Stimulated activated CD8-positive, alpha-beta memory T cell treated with anti-CD3 and anti-CD28 coated beads, Interleukin-15, amount 100 ng/mL, for 24 hours (primary cell): ENCODE measurements around the gene MYMX.

Experiments
- DNase-seq: peaks from one replicate; pipeline ENCODE4 v3.0.0-alpha.2; 2020; ENCODE audit warnings: low read depth

The MYMX gene

GRCh38 chr6:44232676-44233566, 16.2 kb downstream of the MYMX start:
- DNase-seq = no peak

DNA sequence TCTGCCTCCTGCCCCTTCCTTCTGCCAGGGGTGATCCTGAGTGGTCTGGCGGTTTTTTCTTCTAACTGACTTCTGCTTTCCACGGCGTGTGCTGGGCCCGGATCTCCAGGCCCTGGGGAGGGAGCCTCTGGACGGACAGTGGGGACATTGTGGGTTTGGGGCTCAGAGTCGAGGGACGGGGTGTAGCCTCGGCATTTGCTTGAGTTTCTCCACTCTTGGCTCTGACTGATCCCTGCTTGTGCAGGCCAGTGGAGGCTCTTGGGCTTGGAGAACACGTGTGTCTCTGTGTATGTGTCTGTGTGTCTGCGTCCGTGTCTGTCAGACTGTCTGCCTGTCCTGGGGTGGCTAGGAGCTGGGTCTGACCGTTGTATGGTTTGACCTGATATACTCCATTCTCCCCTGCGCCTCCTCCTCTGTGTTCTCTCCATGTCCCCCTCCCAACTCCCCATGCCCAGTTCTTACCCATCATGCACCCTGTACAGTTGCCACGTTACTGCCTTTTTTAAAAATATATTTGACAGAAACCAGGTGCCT, 16.9 kb downstream of the MYMX start:
- DNase-seq = no peak

- no peak for DNase-seq
Measured at GRCh38 chr6:44234101-44235025, 17.6 kb downstream of the MYMX start.

DNA sequence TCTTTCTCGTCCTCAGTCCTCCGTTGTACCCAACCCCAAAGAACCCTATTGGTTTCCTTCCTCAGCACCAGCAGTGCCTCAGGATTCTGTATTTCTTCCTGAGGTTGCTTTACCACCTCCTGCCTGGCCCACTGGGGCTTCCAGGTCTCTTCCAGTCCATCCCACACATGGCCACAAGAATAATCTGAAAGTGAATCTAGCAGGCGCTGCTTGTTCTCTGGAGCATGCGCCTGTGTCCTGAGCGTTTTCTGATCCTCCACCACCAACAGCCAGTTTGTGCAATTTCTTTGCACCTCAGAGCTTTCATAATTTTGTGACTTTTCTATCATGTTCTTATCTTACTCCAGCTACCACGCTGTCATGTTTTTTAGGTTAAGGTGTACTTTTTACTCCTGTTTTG, 18.5 kb downstream of the MYMX start:
- no peak for DNase-seq

DNA sequence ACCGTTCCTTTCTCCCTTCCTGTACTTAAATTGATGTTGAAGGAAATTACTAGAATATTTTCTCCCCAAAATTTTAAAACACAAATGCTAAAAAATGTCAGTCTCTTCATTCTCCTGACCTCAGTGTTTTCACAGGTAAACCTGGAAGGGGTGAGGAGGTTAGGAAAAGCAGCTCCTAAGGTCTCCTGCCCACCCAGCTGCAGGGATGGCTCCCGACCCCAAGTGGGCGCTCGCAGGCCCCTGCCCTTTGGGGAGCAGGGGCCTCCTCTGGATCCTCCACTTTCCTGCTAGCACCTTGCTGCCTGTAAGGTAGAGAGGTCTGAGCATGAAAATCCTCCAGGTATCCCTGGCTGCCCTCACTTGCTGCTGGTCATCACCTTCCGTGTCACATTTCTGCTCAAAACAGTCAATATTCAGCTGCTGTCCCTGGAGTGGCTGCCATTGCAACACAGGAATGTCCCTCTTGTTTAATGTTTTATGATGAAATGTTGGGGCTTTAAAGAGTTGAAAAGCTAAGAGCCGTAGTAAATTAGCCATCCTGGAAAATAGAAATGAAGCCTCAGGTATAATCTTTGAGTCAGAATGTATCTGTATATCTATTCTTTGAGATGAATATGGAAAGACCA, 19.3 kb downstream of the MYMX start:
- DNase-seq = no peak

DNA sequence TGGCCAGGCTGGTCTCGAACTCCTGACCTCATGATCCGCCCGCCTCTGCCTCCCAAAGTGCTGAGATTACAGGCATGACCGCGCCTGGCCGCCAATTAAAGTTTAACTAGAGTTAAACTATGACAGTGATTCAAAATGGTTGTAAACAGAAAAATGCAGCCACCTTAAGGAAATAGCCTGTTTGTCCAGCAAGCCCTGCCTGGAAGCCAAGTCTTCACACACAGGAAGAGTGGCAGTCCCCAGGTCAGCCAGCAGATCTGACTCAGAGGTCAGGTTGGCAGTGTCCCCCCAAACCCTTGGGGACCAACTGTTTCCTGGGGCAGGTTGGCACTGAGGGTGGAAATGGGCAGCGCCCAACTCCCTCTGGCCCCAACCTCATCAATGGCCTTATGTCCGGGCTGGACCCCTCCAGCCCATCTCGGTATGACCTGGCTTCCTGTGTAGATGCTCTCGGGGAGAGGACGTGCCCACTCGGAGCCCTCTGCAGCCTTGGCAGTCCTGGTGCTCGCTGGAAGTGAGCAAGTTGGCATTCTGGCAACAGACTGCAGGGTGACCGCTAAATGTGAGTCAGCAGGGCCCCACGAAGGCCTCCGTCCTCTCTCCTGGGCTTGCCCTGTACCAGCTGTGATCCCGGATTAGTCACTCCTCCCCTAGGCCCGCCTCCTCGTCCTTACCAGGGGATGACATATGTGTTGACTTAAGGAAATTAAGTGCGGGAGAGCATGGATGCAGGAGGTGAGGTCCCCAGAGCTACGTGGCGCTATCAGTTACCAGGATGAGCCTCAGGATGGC, 20.5 kb downstream of the MYMX start:
- no peak for DNase-seq

DNA sequence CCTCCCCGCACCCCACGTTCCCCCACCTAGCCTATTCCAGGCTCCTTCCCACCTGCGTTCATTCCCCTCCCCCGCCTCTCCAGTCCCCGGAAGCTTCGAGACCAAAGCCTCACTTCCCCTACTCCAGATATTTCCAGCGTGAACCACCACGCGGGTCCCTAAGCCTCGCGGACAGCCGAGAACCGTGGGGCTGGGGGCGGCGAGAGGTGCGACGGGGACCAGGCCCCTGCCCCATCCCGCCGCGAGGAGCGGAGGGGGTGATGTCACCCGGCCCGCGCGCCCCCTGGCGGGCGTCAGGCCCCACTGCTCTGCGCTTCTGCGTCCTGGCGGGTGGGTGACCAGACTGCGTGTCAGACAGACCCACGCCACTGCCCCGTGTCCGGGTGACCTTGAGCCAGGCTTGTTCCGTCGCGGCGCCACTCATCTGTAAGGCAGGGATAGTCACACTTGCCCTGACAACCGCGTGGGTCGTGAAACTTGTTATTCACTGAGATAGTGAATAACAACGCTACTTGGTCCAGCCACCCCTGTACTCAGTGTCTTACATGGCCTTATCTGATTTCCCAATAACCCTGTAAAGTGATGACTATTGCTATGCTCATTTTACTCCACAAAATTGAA, 21.2 kb downstream of the MYMX start:
- DNase-seq = no peak

GRCh38 chr6:44238687-44239350, 22.1 kb downstream of the MYMX start:
- DNase-seq = no peak

DNA sequence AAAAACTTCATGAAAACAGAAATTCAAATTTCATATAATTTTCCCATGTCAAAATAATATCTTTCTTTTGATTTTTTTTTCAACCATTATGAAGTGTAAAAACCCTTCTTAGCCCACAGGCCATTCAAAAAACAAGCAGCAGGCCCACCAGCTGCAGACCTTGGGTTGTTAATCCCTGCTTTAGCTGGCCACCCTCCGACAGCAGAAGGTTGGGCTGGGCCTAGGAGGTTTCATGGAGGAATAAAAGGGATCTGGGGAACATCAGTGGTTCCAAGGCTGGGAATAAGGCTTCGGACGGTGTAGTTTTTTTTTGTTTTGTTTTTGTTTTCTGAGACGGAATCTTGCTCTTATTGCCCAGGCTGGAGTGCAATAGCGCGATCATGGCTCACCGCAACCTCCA, 26.6 kb downstream of the MYMX start:
- DNase-seq = no peak

DNA sequence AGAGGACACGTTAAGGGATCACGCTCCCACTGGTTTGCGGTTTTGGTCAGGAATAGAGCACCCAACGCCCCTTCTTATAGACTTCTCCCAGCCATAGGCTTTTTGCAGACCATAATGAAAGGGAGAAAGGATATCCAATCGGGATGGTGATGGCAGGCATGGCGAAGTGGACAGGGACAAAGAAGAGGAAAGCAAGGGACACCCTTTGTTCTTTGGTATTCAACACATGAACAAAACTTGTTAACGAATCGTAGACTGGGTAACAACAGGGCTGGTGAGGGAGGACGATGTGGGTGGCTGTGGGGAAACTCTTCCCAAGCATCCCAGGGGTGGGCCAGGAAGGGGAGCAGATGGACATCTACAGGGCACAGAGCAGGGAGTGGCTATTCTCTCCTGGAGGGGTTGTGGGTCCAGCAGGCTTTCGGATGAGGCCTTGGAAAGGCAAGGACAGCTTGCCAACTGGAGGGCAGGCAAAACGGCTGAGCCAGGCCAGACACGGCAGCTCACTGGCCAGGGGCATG, 28.7 kb downstream of the MYMX start:
- no peak for DNase-seq

DNA sequence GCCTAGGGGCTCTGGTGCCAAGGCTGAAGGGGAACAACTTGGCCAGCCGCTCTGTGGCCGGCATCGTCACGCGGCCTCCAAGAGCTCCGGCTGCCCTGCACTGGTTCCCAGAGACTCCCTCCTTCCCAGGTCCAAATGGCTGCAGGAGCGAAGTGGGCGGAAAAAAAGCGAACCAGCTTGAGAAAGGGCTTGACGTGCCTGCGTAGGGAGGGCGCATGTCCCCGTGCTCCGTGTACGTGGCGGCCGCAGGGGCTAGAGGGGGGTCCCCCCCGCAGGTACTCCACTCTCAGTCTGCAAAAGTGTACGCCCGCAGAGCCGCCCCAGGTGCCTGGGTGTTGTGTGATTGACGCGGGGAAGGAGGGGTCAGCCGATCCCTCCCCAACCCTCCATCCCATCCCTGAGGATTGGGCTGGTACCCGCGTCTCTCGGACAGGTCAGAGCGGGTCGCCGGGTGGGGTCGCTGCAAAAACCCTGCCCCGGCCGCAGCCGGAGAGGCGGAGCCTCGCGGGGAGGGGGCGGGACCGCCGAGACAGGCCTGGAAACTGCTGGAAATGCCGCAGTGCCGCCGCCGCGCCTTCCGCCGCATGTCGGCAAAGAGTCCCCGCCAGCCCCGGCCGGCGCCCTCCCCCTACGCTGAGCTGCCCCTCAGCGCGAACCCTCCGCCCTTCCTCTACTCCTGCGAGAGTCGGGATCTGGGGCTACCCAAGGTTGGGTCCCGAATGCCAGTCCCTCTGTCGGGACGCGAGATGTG, 29.4 kb downstream of the MYMX start:
- DNase-seq = peak; percentile 85

GRCh38 chr6:44246663-44247337, 30.1 kb downstream of the MYMX start, which contains the start of gene HSP90AB1:
Gene HSP90AB1, plus strand, starts transcription at chr6:44247101. Its CDS starts 1,529 bp downstream, at chr6:44248630.
- peak; percentile 85 for DNase-seq

DNA sequence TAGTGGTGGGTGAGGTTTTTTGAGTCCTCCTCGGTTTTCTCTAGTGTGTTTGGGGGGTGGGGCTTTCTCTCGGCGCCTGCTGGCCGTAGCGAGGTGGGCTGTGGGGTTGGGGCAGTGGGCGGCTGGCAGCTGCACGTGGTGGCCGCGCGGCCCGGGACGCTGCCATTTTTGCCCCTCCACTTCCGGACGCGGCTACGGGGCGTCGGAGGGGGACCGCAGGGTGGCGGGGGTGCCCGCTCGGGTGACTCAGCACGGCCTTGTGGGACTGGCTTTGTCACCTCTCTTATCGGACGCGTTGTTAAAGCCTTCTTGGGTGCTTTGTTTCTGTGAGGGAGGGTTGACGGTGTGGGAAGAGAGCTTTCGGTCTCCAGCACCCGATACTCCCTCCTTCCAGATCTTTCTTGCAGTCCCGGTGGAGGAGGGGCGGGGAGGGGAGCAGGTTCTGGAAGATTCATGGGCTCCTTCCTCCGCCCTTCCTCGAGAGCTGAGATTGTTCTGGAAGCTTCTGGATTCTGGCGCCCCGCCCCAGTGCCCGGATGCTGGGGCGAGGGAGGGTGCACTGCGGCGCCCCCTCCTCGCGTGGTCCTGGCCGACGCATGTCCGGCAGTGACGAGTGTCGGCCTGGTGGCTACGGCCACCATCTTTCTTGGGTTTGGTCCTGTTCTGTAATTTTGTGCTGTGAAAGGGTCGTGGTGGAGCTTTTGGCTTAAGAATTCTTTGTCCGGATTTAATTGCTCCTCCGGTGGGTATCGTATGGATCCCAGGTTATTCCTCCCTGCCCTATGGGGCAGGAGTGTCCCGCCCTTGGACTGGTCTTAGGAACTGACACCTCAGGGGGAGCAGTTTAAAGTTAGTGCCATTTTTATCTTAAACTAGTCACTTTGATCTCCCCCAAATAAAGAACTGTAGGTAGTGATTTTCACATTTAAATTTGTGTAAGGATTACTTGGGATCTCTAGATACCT, 30.9 kb downstream of the MYMX start:
- DNase-seq = peak; percentile 79

- no peak for DNase-seq
Measured at GRCh38 chr6:44248579-44248978, 31.9 kb downstream of the MYMX start.

DNA sequence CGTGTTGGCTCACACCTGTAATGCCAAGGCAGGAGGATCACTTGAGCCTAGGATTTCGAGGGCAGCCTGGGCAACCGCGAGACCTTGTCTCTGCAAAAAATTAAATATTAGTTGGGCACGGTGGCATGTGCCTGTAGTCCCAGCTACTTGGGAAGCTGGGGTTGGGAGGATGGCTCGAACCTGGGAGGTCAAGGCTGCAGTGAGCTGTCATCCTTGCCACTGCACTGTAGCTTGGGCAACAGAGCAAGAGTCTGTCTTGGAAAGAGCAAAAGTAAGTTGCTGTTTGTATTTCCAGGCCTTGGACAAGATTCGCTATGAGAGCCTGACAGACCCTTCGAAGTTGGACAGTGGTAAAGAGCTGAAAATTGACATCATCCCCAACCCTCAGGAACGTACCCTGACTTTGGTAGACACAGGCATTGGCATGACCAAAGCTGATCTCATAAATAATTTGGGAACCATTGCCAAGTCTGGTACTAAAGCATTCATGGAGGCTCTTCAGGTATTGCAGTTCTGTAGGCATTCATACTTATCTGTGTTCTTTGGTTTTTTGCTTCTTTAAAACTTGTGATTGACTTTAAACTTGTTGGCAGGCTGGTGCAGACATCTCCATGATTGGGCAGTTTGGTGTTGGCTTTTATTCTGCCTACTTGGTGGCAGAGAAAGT, 32.5 kb downstream of the MYMX start:
- no peak for DNase-seq

DNA sequence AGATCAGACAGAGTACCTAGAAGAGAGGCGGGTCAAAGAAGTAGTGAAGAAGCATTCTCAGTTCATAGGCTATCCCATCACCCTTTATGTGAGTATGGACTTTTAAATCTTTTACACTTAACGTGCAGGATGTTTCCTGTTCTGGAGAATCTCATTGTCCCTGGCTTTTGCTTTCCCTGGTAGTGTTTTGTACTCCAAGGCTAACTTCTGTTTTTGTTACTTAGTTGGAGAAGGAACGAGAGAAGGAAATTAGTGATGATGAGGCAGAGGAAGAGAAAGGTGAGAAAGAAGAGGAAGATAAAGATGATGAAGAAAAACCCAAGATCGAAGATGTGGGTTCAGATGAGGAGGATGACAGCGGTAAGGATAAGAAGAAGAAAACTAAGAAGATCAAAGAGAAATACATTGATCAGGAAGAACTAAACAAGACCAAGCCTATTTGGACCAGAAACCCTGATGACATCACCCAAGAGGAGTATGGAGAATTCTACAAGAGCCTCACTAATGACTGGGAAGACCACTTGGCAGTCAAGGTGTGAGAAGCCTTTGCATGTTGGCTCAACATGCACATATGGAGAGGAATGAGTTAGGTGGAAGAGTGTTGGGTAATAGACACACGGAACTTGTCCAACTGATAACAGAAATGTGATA, 33.5 kb downstream of the MYMX start:
- no peak for DNase-seq
